Lung (tissue), 12 donors: ENCODE data around the gene IQSEC1. TPM values are rescaled to one million over a fixed set of nuclear protein-coding genes. Genes with fewer than 3 reads are reported as not detected.

Experiments used
- ATAC-seq: fragments of 200-7000 bp; cut with Tn5 transposase; one replicate; pipeline ENCODE4 v1.9.1; 2020; ENCODE audit warnings: moderate number of reproducible peaks; ENCODE audit not compliant: insufficient read depth, low FRiP score
- DNase-seq, 3 donors: peaks; one replicate each; pipeline ENCODE4 v3.0.0-alpha.2; 2013 to 2017
- H3K27ac ChIP-seq, 2 donors: one replicate each; pipeline ENCODE4 v1.5.1; 2013; ENCODE audit warnings: mild to moderate bottlenecking in 2 of 2, moderate library complexity in 2 of 2, control low read depth in 1 of 2, inconsistent platforms in 1 of 2, low read depth in 1 of 2, low read length in 1 of 2
- H3K27me3 ChIP-seq, 3 donors: one replicate each; pipeline ENCODE4 v1.5.1; 2013; ENCODE audit warnings: low read length in 2 of 3; ENCODE audit not compliant: control insufficient read depth in 3 of 3, insufficient read depth in 3 of 3
- H3K36me3 ChIP-seq, 4 donors: one replicate each; pipeline ENCODE4 v1.5.1; 2013; ENCODE audit warnings: low read length in 4 of 4, mild to moderate bottlenecking in 1 of 4, moderate library complexity in 1 of 4; ENCODE audit not compliant: control insufficient read depth in 4 of 4, insufficient read depth in 4 of 4
- H3K4me1 ChIP-seq, 5 donors: one replicate each; pipeline ENCODE4 v1.5.1; 2013; ENCODE audit warnings: low read length in 5 of 5, mild to moderate bottlenecking in 2 of 5, moderate library complexity in 1 of 5; ENCODE audit not compliant: control insufficient read depth in 5 of 5, insufficient read depth in 5 of 5
- H3K4me3 ChIP-seq: one replicate; pipeline ENCODE4 v1.5.1; 2013; ENCODE audit warnings: mild to moderate bottlenecking, control low read depth, moderate library complexity
- H3K9ac ChIP-seq, 2 donors: one replicate each; pipeline ENCODE4 v1.5.1; 2013; ENCODE audit warnings: low read length in 2 of 2, control low read depth in 1 of 2; ENCODE audit not compliant: insufficient read depth in 1 of 2
- H3K9me3 ChIP-seq, 4 donors: one replicate each; pipeline ENCODE4 v1.5.1; 2013; ENCODE audit warnings: low read length in 3 of 4, mild to moderate bottlenecking in 1 of 4, moderate library complexity in 1 of 4; ENCODE audit not compliant: control insufficient read depth in 4 of 4, insufficient read depth in 3 of 4
- CTCF ChIP-seq: IDR thresholded peaks from 2 replicates; pipeline ENCODE4 v1.5.1; 2012; ENCODE audit warnings: mild to moderate bottlenecking; ENCODE audit errors: control extremely low read depth, extremely low read depth
- WGBS, 2 donors: extraction: QIAGEN DNeasy Blood & Tissue Kit; methylation state at CpG; one replicate each; pipeline ENCODE4 v1.1.7; 2013; 5-methylcytosine and 5-hydroxymethylcytosine counted together
- polyA plus RNA-seq, 2 donors: library from polyadenylated mRNA; stranded (reverse); fragments of 200-250 nt; gene quantifications; one replicate each; pipeline ENCODE4 v1.2.1, GENCODE V29; 2013
- total RNA-seq, 2 donors: library from RNA; depleted of rRNA in 1 of 2; stranded (reverse); fragments of >200 nt in 1 of 2; gene quantifications; one replicate each; pipeline ENCODE4 v1.2.1, GENCODE V29; 2014 to 2021
- donor health status: control.
- donor health status: control.
- donor health status: Bipolar disorder and iron deficiency.
- donor health status: healthy.
- donor health status: DM: yes; HTN: yes; CAD: no.

The IQSEC1 gene
- total and polyA plus RNA-seq, 4 donors: 13.9 to 69.1 (median 31.1) TPM

DNA sequence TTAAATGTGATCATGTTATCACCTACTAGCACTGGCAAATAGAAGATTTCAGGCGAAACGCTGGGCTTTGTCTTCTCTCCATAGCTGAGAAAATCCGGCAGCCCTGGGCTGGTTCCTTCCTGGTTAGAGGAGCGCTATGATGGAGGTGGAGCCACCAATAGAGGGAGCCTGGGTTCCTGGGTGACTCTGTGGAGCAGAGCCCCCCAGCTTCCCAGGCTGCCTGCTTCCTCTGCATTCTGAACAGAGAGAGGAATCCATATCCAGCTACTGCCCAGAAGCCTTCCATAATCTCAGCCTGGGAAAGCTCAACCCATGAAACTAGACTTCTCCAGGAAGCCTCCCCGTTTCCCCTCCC lies 32.6 kb upstream of the IQSEC1 start:
- ATAC-seq: no peak
- TF ChIP-seq CTCF: no peak
- WGBS, 2 donors: 88 to 89% methylated on average over 5 of the region's 5 CpGs

DNA sequence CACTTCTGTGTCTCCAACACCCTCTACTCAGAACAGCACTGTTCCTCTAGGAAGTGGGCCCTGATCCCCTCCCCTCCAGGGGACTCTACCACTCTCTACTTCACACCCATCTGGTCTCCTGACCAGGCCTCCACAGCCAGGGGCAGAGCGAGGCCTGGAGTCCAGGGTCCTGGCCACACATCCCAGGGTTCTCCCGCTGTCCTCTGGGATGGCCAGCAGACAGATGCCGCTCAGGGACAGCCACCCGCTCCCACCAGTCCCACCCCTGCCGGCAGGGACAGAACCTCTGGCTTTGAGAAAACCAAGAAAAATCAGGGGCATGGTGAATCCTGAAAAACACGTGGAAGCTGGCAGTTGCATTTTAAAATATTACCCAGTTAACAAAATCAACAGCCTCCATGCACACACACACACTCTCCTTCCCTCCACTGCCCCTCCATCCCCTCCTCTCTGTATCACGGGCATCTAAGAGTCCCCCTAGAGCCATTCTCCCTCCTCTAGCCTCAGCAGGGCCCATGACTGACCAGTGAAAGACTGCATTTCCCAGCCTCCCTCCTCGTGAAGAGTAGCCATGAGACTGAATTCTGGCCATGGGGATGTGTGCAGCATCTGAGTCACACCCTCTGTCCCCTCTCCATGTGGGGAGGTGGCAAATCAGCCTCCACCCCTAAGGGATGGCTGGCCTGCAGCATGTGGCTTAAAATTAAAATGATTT lies 32.1 kb upstream of the IQSEC1 start:
- peak overlapping the region; percentile 7 for H3K4me3 ChIP-seq
- no peaks in the 10 kb centered on the region for H3K27me3 ChIP-seq
- no peak overlapping the region for H3K27ac ChIP-seq
- no peak overlapping the region for H3K9ac ChIP-seq
- DNase-seq (no peak), ATAC-seq (no peak)
- 89 to 91% methylated on average over 8 of the region's 8 CpGs for WGBS, 2 donors
- no peaks in the 10 kb centered on the region for H3K36me3 ChIP-seq
- H3K4me1 ChIP-seq: peaks cover 0 to 2% (median 0%) of the 10 kb centered on the region in 5 donors
- no peaks in the 10 kb centered on the region for H3K9me3 ChIP-seq
- TF ChIP-seq CTCF: no peak

More for the DNA sequence above, 32.6 kb upstream of the IQSEC1 start:
- H3K4me3 ChIP-seq: no peak overlapping the region
- no peak overlapping the region for H3K27ac ChIP-seq
- no peak for DNase-seq
- H3K27me3 ChIP-seq: no peaks in the 10 kb centered on the region
- H3K36me3 ChIP-seq: no peaks in the 10 kb centered on the region
- peaks cover 0 to 2% (median 0%) of the 10 kb centered on the region in 5 donors for H3K4me1 ChIP-seq
- H3K9ac ChIP-seq: no peak overlapping the region
- H3K9me3 ChIP-seq: no peaks in the 10 kb centered on the region

GRCh38 chr3:13104511-13104910 lies 31.3 kb upstream of the IQSEC1 start:
- no peak overlapping the region for H3K4me3 ChIP-seq
- no peaks in the 10 kb centered on the region for H3K9me3 ChIP-seq
- WGBS, 2 donors: 85 to 92% methylated on average over 12 of the region's 12 CpGs
- H3K4me1 ChIP-seq: peaks cover 0 to 2% (median 0%) of the 10 kb centered on the region in 5 donors
- H3K27ac ChIP-seq: no peak overlapping the region
- H3K36me3 ChIP-seq: no peaks in the 10 kb centered on the region
- H3K9ac ChIP-seq: no peak overlapping the region
- DNase-seq: no peak
- no peak for ATAC-seq
- TF ChIP-seq CTCF: no peak
- H3K27me3 ChIP-seq: no peaks in the 10 kb centered on the region
